ACC112 (cell line): Measurements from ENCODE around the gene PRICKLE2.

Experiments
- H2AFZ ChIP-seq: fragments of 200-600 bp; sonication (generic); one replicate; pipeline ENCODE4 v1.6.0; 2017; ENCODE audit warnings: antibody characterized with exemption, low read length; ENCODE audit not compliant: unreplicated experiment
- H3K27ac ChIP-seq: fragments of 200-600 bp; sonication (generic); 2 replicates; pipeline ENCODE4 v1.5.1; 2014; ENCODE audit warnings: low read depth, mild to moderate bottlenecking, antibody characterized with exemption, low read length, moderate library complexity
- H3K27me3 ChIP-seq: fragments of 200-600 bp; sonication (generic); 2 replicates; pipeline ENCODE4 v1.6.1; 2014; ENCODE audit warnings: mild to moderate bottlenecking, antibody characterized with exemption, low read length, moderate library complexity, mixed read lengths; ENCODE audit not compliant: insufficient read depth
- H3K36me3 ChIP-seq: fragments of 200-600 bp; sonication (generic); 2 replicates; pipeline ENCODE4 v1.6.1; 2016; ENCODE audit warnings: mild to moderate bottlenecking, antibody characterized with exemption, low read length, moderate library complexity, mixed read lengths; ENCODE audit not compliant: insufficient read depth
- H3K4me1 ChIP-seq: fragments of 200-600 bp; sonication (generic); one replicate; pipeline ENCODE4 v1.6.1; 2016; ENCODE audit warnings: low read length, mixed read lengths; ENCODE audit not compliant: insufficient read depth, unreplicated experiment, control insufficient read depth
- H3K4me3 ChIP-seq: fragments of 200-600 bp; sonication (generic); 2 replicates; pipeline ENCODE4 v1.5.1; 2014; ENCODE audit warnings: mild to moderate bottlenecking, low read depth, low read length
- H3K79me2 ChIP-seq: fragments of 200-600 bp; sonication (generic); one replicate; pipeline ENCODE4 v1.6.0; 2016; ENCODE audit warnings: low read length; ENCODE audit not compliant: control insufficient read depth, unreplicated experiment, insufficient read depth

Gene PRICKLE2, protein sequence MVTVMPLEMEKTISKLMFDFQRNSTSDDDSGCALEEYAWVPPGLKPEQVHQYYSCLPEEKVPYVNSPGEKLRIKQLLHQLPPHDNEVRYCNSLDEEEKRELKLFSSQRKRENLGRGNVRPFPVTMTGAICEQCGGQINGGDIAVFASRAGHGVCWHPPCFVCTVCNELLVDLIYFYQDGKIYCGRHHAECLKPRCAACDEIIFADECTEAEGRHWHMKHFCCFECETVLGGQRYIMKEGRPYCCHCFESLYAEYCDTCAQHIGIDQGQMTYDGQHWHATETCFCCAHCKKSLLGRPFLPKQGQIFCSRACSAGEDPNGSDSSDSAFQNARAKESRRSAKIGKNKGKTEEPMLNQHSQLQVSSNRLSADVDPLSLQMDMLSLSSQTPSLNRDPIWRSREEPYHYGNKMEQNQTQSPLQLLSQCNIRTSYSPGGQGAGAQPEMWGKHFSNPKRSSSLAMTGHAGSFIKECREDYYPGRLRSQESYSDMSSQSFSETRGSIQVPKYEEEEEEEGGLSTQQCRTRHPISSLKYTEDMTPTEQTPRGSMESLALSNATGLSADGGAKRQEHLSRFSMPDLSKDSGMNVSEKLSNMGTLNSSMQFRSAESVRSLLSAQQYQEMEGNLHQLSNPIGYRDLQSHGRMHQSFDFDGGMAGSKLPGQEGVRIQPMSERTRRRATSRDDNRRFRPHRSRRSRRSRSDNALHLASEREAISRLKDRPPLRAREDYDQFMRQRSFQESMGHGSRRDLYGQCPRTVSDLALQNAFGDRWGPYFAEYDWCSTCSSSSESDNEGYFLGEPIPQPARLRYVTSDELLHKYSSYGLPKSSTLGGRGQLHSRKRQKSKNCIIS

DNA sequence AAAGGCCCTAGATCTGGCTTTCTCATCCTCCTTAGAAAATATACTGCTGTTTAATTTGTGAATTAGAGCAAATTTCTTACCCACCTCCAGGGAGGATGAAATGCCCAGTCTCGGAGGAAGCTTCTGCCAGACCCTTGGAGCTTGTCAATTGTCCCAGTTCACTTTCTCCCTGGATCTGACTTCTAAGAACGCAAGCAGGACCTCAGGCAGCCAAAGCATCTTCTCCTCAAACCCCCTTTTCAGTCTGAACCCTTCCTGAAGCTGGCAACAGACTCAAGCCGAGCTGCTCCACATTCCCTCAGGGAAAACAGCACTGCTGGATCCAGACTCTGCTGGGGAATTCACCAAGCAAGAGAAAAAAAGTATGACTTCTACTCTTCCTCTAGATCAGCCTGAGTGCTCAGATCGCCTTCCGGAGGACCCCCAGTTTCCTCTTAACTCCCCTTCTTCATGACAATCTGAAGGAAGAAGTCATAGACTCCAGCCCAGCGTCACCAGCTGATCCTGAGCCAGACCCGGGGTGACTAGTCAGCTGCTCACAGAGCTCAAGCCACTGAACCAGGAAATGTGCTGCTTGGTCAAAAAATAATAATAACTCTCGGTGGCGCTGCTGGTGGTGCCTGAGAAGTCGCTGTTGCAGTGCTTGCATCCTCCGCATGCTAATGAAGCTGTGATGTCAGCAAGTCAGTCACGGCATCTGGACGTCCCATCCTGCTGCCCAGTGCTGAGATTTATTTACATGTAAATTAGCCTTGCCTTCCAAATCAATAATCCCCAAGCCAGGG, at the start of gene PRICKLE2:
Gene PRICKLE2, minus strand, starts transcription at position 641 of the 785 bp plus-strand sequence. CDS start 26,539 bp downstream, outside the sequence.
- H3K4me3 ChIP-seq = peak within 1 kb of the TSS; percentile 75
- no peaks in the 10 kb centered on the region for H3K36me3 ChIP-seq
- peak within 1 kb of the TSS; percentile 82 for H3K27ac ChIP-seq
- H2AFZ ChIP-seq = peak within 1 kb of the TSS; percentile 58
- H3K4me1 ChIP-seq = peaks cover 65% of the 10 kb centered on the region
- H3K27me3 ChIP-seq = no peaks in the 10 kb centered on the region
- H3K79me2 ChIP-seq = peaks cover 87% of the 10 kb centered on the region

DNA sequence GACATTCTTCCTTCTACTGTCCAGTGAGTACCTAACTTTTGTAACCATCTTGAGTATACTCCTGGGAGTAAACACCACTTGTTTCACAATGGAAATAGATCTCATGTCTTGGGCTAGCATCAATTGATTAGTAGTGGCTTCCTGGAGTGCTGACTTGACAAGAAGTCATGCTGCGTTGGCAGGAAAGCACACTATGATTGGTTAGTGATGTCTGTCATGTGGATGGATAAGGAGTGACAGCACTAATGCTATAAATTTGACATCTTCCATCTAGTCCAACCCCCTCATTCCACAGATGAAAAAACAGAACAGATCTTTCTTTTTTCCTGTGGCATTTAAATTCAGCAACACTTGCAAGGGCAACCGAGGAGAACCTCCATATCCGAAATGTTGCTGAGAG, 47.6 kb upstream of the PRICKLE2 start:
- Histone ChIP-seq H3K4me3 (no peak overlapping the region), H3K27me3 (no peaks in the 10 kb centered on the region), H3K27ac (no peak overlapping the region), H3K79me2 (peaks cover 5% of the 10 kb centered on the region), H3K4me1 (peaks cover 9% of the 10 kb centered on the region), H3K36me3 (no peaks in the 10 kb centered on the region), H2AFZ (no peak overlapping the region)

DNA sequence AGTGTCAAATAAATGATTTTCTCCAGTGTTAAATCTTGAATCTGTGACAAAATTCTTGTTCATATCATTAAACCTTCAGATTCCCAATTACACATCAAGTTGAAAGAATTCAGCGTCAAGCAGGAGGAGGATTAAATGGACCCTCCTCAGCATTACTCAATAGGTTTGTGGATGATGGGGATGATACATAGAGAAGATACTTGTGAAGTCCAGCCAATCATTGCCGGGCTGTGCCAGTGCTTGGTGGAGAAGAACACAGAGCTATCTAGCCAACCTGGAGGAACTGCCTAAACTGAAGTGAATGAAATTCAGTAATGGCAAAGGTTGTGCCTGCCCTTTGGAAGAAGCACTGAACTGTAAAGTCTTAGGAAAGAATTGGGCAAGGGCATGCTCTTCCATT, 47.0 kb upstream of the PRICKLE2 start:
- Histone ChIP-seq H3K79me2 (peaks cover 11% of the 10 kb centered on the region), H2AFZ (no peak overlapping the region), H3K27me3 (no peaks in the 10 kb centered on the region), H3K4me3 (no peak overlapping the region), H3K4me1 (peaks cover 9% of the 10 kb centered on the region), H3K36me3 (no peaks in the 10 kb centered on the region), H3K27ac (no peak overlapping the region)

DNA sequence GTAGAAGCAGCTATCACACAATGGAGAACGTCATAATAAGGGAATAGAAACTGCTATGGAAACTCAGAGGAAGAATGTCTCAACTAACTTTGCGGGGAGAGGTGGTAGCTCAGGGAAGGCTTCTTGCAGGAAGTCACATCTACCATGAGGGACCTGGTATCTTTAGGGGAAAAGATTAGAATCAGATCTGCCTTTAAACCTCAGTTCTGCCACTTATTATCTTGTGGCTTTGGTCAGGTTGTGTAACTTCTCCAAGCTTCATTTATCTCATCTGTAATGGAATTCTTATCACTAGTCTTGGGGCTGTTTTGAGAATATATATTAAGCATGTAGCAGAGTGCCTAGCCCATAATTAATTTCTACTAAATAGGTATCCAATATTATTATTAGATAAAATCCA, 46.4 kb upstream of the PRICKLE2 start:
- H3K36me3 ChIP-seq = no peaks in the 10 kb centered on the region
- no peaks in the 10 kb centered on the region for H3K27me3 ChIP-seq
- H2AFZ ChIP-seq = no peak overlapping the region
- no peak overlapping the region for H3K27ac ChIP-seq
- peaks cover 14% of the 10 kb centered on the region for H3K79me2 ChIP-seq
- no peak overlapping the region for H3K4me3 ChIP-seq
- H3K4me1 ChIP-seq = peaks cover 9% of the 10 kb centered on the region

DNA sequence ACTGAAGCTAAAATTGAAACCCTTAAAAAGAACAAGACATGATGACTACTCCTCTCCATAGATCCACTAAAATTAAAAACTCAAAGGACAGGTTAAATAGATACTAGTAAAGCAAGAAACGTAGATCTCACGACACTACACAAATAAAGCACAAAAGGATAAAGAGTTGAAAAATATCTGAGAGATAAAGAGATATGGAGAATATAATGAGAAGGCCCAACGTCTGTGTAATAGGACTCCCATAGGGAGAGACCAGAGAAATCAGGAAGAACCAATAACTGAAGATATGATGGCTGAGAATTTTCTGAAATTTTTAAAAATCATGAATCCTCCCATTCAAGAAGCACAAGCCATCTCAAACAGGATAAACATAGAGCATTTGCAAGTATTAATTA, 45.6 kb upstream of the PRICKLE2 start:
- H3K4me3 ChIP-seq = no peak overlapping the region
- no peaks in the 10 kb centered on the region for H3K36me3 ChIP-seq

DNA sequence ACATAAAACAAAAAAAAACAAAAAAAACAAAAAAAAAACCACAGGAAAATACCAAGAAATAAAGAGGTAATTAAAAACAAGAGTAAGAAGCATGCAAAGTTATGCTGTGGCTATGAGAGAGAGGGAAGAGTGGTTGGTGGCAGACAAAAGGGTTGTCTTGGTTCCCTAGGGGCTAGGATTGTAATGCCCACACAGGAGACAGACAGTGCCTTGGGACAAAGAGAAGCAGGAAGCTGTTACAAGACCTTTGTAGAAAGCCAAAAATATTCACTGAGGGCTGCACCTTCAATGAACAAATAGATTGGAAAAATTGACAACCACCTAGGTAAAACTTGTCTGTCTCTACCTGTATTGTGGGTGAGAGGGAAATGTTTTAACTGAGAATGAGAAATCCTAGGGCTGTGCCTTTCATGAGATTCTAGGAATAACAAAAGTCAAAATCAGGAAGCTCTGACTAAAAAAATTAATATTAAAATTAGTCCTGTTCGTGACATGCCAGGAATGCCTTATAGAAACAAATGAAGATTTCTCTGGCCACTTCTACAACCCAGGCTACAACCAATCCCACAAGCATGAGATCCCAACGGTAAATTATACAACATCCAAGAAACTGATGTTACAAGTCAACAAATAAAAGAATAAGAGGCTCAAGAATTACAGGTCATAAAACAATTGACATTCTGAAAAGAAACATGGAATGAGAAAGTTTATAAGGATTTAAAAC, 45.0 kb upstream of the PRICKLE2 start:
- H3K4me1 ChIP-seq = peaks cover 13% of the 10 kb centered on the region
- H2AFZ ChIP-seq = no peak overlapping the region
- H3K36me3 ChIP-seq = no peaks in the 10 kb centered on the region
- H3K27ac ChIP-seq = no peak overlapping the region
- H3K4me3 ChIP-seq = no peak overlapping the region
- H3K27me3 ChIP-seq = no peaks in the 10 kb centered on the region
- H3K79me2 ChIP-seq = peaks cover 18% of the 10 kb centered on the region

More for the DNA sequence above, 45.6 kb upstream of the PRICKLE2 start:
- H3K79me2 ChIP-seq = peaks cover 14% of the 10 kb centered on the region
- no peak overlapping the region for H3K27ac ChIP-seq
- H3K4me1 ChIP-seq = peaks cover 9% of the 10 kb centered on the region
- no peaks in the 10 kb centered on the region for H3K27me3 ChIP-seq
- H2AFZ ChIP-seq = no peak overlapping the region

DNA sequence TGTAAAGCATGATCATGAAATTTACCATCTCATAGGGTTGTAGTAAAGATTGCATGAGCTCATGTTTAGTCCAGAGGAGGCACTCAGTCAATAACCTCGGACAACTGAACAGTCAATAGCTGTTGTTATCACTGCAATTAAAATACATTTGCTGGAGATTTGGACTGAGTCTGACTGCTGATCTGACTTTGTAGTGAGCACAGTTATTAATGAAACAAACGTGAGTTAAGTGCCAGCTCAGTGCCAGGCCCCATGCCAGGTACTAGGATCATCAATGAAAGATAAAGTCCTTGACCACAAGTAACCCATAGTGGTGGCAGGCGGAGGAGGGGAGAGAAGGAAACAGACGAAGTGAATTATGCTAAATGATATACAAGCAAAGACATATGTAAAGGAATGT, 43.7 kb upstream of the PRICKLE2 start:
- Histone ChIP-seq H3K27me3 (no peaks in the 10 kb centered on the region), H3K27ac (no peak overlapping the region), H2AFZ (no peak overlapping the region), H3K79me2 (peaks cover 32% of the 10 kb centered on the region), H3K4me1 (peaks cover 27% of the 10 kb centered on the region), H3K4me3 (no peak overlapping the region), H3K36me3 (no peaks in the 10 kb centered on the region)

DNA sequence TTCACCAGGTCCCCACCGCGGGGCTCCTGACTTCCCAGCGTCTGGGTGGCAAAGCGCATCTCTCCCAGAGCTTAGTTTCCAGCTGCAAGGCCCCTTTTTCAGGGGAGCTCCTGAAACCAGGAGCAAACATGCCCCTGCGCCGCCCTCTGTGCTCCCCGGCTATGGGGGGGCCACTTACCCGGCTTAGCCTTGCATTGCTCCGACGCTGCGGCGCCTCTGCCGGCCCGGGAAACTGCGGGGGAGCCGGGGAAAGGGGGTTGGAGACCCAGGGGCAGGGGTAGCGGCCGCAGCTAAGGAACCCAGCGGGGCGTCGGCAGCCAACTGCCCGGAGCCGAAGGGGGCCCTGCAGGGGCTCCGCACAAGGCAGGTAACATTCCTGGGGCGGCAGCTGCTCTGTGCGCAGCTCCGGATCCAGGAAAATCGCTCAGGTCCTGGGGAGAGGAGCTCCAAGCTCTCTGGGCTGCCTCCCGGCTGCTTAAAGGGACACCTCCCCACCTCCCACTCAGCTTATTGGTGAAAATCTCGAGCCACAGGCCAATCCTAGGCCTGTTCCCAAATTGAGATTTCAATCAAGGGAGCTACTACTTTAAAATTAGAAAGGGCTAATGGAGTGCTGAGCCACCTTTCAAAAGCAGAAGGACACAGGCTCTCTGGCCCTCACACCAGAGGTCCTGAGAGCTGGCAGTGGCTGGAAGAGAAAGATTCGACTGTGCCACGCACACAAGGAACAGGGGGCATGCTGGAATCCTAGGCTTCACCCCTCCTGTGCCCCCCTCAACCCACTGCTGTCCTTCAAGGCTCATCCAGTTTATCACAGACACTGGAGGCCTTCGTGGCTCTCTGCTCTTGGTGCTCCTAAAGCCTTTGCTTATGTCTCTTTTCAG, 42.7 kb upstream of the PRICKLE2 start:
- H3K27ac ChIP-seq = peak overlapping the region; percentile 87
- H2AFZ ChIP-seq = peak overlapping the region; percentile 92
- no peaks in the 10 kb centered on the region for H3K27me3 ChIP-seq
- 0 out of 2 replicates have a peak, but pooled peaks cover 4% of the 10 kb centered on the region for H3K36me3 ChIP-seq
- peaks cover 41% of the 10 kb centered on the region for H3K79me2 ChIP-seq
- H3K4me1 ChIP-seq = peaks cover 34% of the 10 kb centered on the region
- H3K4me3 ChIP-seq = peak overlapping the region; percentile 83

DNA sequence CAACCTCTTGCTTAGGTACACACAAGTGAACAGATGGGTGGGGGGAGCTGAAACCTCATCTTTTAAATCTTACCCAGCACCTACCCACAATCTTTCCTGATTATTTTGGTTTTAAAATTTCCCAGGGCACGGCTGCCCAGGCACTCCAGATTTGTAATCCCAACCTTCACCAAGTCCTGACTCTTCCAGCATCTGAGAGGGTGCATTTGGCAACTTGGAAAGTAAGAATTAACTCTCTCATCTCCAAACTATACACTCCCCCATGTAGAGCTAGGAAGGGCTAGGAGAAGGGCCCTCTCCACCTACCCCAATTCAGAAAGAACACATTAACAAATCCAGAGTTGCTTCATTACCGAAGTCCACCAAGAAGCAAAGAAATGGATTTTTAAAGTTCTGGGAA, 41.7 kb upstream of the PRICKLE2 start:
- peaks cover 51% of the 10 kb centered on the region for H3K79me2 ChIP-seq
- H3K4me3 ChIP-seq = peak overlapping the region; percentile 83
- peak overlapping the region; percentile 87 for H3K27ac ChIP-seq
- H2AFZ ChIP-seq = peak overlapping the region; percentile 92
- H3K4me1 ChIP-seq = peaks cover 34% of the 10 kb centered on the region
- 0 out of 2 replicates have a peak, but pooled peaks cover 6% of the 10 kb centered on the region for H3K36me3 ChIP-seq
- no peaks in the 10 kb centered on the region for H3K27me3 ChIP-seq
